Hepatocyte (in vitro differentiated cells): ENCODE measurements around the gene SMNDC1. TPM values are rescaled to one million over a fixed set of nuclear protein-coding genes. Genes with fewer than 3 reads are reported as not detected.
"Not testable (repeated sequence)": the region's sequence is repeated elsewhere in the genome, so short reads cannot be mapped to it uniquely, and the experiment has no call there.

Experiments used
- DNase-seq: peaks from one replicate; pipeline ENCODE4 v3.0.0-alpha.2; 2016; ENCODE audit warnings: low spot score
- H2AFZ ChIP-seq: fragments of 200-600 bp; sonication (generic); 2 replicates; pipeline ENCODE4 v1.6.0; 2016; ENCODE audit warnings: antibody characterized with exemption, mild to moderate bottlenecking
- H3K27ac ChIP-seq: fragments of 200-600 bp; sonication (generic); 2 replicates; pipeline ENCODE4 v1.5.1; 2016; ENCODE audit warnings: mild to moderate bottlenecking
- H3K27me3 ChIP-seq: fragments of 200-600 bp; sonication (generic); 2 replicates; pipeline ENCODE4 v1.6.1; 2016
- H3K36me3 ChIP-seq: fragments of 200-600 bp; sonication (generic); replicated peaks from 2 replicates; pipeline ENCODE4 v1.5.1; 2016; ENCODE audit warnings: low read depth; ENCODE audit not compliant: insufficient read depth
- H3K4me1 ChIP-seq: fragments of 200-600 bp; sonication (generic); 2 replicates; pipeline ENCODE4 v1.5.1; 2016; ENCODE audit warnings: mild to moderate bottlenecking, moderate library complexity; ENCODE audit not compliant: insufficient read depth
- H3K4me2 ChIP-seq: fragments of 200-600 bp; sonication (generic); 2 replicates; pipeline ENCODE4 v1.6.0; 2016
- H3K4me3 ChIP-seq: fragments of 200-600 bp; sonication (generic); 2 replicates; pipeline ENCODE4 v1.5.1; 2016; ENCODE audit warnings: mild to moderate bottlenecking
- H3K79me2 ChIP-seq: fragments of 200-600 bp; sonication (generic); 2 replicates; pipeline ENCODE4 v1.6.0; 2017; ENCODE audit warnings: mild to moderate bottlenecking
- H3K9me2 ChIP-seq: fragments of 200-600 bp; sonication (generic); replicated peaks from 2 replicates; pipeline ENCODE4 v1.6.0; 2017; ENCODE audit warnings: mild to moderate bottlenecking; ENCODE audit not compliant: insufficient read depth
- H3K9me3 ChIP-seq: fragments of 200-600 bp; sonication (generic); 2 replicates; pipeline ENCODE4 v1.5.1; 2016; ENCODE audit warnings: low read depth, mild to moderate bottlenecking
- H4K20me1 ChIP-seq: fragments of 200-600 bp; sonication (generic); 2 replicates; pipeline ENCODE4 v1.6.0; 2016; ENCODE audit warnings: mild to moderate bottlenecking; ENCODE audit not compliant: insufficient read depth, poor library complexity, severe bottlenecking
- EZH2 ChIP-seq: fragments of 200-600 bp; sonication (generic); IDR thresholded peaks from 2 replicates; pipeline ENCODE4 v1.6.1; 2016; ENCODE audit warnings: antibody characterized with exemption, mild to moderate bottlenecking, borderline replicate concordance
- EZH2phosphoT487 ChIP-seq: fragments of 200-600 bp; sonication (generic); IDR thresholded peaks from one replicate; pipeline ENCODE4 v1.6.1; 2018; ENCODE audit warnings: antibody characterized with exemption, mild to moderate bottlenecking, low read depth, moderate library complexity; ENCODE audit not compliant: unreplicated experiment, severe bottlenecking
- WGBS: methylation state at CpG from one replicate; pipeline ENCODE4 v1.1.6; 2016; ENCODE audit warnings: low lambda C conversion rate; ENCODE audit errors: missing lambda C conversion rate; 5-methylcytosine and 5-hydroxymethylcytosine counted together
- polyA plus RNA-seq: library from polyadenylated mRNA; unstranded; fragments of >200 nt; fragmentation: Nextera tagmentation; extraction: Ambion mirVana; gene quantifications from 2 replicates; pipeline ENCODE4 v1.2.1, GENCODE V29; 2016
- total RNA-seq: library from RNA; depleted of rRNA; stranded (reverse); fragments of >200 nt; gene quantifications from 2 replicates; pipeline ENCODE4 v1.2.3, GENCODE V29; 2014
- TF ChIP-seq, protein P1 (sequence below): fragments of 200-600 bp; sonication (generic); IDR thresholded peaks from 2 replicates; pipeline ENCODE4 v1.5.1; 2016; ENCODE audit warnings: antibody characterized with exemption, mild to moderate bottlenecking; ENCODE audit not compliant: poor library complexity

The SMNDC1 gene
- total and polyA plus RNA-seq, 2 experiments from 2014 or later = 13.6 to 14.3 TPM

DNA sequence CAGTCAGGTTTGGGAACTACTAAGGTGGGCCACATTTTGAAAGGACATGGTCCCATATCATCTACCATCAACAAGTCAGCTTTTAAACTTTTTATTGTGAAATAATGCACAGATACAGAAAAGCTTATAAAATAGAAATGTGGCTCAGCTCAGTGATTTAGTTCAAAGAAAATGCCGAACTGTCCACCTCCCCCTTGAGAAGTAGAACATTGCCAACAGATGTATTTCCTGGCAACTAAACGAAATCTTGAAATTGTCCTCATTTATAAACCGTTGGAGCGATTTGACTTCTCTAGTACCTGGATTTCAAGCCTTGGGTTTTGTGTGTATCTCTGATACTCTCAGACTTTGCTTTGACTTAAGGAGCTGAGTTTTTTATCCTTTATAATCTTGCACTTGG, 32.7 kb upstream of the SMNDC1 start:
- Histone ChIP-seq H3K4me1 (no peaks in the 10 kb centered on the region), H4K20me1 (no peaks in the 10 kb centered on the region), H3K27me3 (no peaks in the 10 kb centered on the region), H3K79me2 (no peaks in the 10 kb centered on the region), H2AFZ (no peak overlapping the region), H3K27ac (no peak overlapping the region), H3K4me3 (no peak overlapping the region), H3K36me3 (no peaks in the 10 kb centered on the region), H3K9me2 (no peaks in the 10 kb centered on the region), H3K4me2 (no peak overlapping the region), H3K9me3 (no peaks in the 10 kb centered on the region)
- 83% methylated on average over 4 of the region's 4 CpGs for WGBS
- no peak for DNase-seq
- no peak for TF ChIP-seq EZH2phosphoT487
- TF ChIP-seq EZH2 = no peak

DNA sequence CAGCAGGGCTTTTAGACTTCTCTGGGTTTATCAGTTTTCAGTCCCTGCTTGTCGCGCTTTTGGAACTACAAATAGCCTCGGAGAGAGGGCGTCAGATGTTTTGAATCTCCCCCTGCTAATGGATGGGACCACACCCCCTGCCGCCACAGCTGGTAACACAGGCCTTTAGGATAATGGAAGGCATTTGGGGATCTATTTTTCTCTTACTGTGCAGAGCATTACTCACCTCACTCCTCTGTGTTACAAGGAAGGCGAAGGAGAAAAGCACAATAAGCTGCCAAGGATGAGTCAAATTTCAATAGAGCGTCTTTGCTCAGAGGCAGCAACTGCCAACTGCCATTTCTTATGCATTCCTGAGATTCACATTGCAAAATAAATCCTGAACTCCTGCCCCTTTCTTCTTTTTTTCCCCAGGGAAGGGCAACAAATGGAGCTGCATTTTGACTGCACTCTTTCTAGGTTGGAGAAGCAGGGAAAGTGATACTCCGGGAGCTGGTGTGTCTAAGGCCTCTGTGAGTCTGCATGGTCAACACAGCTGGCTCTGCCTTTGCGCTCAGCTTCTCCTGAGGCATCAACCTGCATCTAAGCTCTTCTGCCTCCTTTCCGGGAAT, 31.5 kb upstream of the SMNDC1 start:
- H3K9me3 ChIP-seq = no peaks in the 10 kb centered on the region
- peak; percentile 45 for DNase-seq
- H3K4me3 ChIP-seq = no peak overlapping the region
- H3K27ac ChIP-seq = no peak overlapping the region
- no peaks in the 10 kb centered on the region for H3K4me1 ChIP-seq
- 47% methylated on average over 10 of the region's 10 CpGs for WGBS
- TF ChIP-seq, protein P1, sequence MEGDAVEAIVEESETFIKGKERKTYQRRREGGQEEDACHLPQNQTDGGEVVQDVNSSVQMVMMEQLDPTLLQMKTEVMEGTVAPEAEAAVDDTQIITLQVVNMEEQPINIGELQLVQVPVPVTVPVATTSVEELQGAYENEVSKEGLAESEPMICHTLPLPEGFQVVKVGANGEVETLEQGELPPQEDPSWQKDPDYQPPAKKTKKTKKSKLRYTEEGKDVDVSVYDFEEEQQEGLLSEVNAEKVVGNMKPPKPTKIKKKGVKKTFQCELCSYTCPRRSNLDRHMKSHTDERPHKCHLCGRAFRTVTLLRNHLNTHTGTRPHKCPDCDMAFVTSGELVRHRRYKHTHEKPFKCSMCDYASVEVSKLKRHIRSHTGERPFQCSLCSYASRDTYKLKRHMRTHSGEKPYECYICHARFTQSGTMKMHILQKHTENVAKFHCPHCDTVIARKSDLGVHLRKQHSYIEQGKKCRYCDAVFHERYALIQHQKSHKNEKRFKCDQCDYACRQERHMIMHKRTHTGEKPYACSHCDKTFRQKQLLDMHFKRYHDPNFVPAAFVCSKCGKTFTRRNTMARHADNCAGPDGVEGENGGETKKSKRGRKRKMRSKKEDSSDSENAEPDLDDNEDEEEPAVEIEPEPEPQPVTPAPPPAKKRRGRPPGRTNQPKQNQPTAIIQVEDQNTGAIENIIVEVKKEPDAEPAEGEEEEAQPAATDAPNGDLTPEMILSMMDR = no peak
- TF ChIP-seq EZH2phosphoT487 = no peak
- TF ChIP-seq EZH2 = no peak
- no peaks in the 10 kb centered on the region for H3K27me3 ChIP-seq
- H3K36me3 ChIP-seq = no peaks in the 10 kb centered on the region
- no peaks in the 10 kb centered on the region for H3K9me2 ChIP-seq
- H2AFZ ChIP-seq = no peak overlapping the region
- H4K20me1 ChIP-seq = no peaks in the 10 kb centered on the region
- no peak overlapping the region for H3K4me2 ChIP-seq
- H3K79me2 ChIP-seq = no peaks in the 10 kb centered on the region

DNA sequence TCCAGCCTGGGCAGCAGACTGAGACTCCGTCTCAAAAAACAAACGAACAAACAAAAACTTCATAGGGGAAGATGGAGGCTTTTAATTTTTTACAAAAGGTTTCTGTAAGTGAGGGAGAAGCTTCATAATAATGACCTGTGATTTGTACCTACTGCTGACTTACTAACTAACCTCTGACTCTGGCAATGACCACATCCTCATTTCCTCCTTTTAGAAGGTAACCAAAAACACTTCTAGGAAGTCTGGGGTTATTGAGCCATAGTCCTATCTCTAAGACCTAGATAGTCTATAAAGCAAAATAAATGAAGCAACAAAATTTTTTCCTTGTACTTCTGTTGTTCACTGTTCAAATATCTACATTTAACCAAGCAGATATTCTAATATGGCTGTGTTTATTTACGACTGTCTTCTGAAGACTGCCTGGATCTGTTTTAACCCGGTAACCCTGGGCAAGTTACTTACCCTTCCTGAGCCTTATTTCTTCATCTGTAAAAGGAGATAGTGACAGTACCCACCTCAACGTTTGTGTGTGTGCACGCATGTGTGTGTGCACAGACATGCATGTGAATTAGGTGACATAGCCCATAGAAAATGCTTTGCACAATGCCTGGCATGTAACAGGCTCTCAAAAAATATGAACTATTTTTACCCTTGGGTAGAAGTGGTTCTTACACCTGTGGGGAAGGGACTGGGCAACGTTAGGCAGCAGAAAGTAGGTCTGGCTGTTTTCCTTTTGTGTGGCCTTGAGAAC, 30.8 kb upstream of the SMNDC1 start:
- Histone ChIP-seq H4K20me1 (no peaks in the 10 kb centered on the region), H3K9me2 (no peaks in the 10 kb centered on the region), H3K4me3 (no peak overlapping the region), H3K4me2 (no peak overlapping the region), H3K79me2 (no peaks in the 10 kb centered on the region), H3K27me3 (no peaks in the 10 kb centered on the region), H3K36me3 (no peaks in the 10 kb centered on the region), H3K9me3 (no peaks in the 10 kb centered on the region), H3K4me1 (no peaks in the 10 kb centered on the region), H2AFZ (no peak overlapping the region), H3K27ac (no peak overlapping the region)
- TF ChIP-seq EZH2 = no peak
- TF ChIP-seq EZH2phosphoT487 = no peak
- TF ChIP-seq, protein P1 = no peak
- 78% methylated on average over 7 of the region's 7 CpGs for WGBS
- no peak for DNase-seq

DNA sequence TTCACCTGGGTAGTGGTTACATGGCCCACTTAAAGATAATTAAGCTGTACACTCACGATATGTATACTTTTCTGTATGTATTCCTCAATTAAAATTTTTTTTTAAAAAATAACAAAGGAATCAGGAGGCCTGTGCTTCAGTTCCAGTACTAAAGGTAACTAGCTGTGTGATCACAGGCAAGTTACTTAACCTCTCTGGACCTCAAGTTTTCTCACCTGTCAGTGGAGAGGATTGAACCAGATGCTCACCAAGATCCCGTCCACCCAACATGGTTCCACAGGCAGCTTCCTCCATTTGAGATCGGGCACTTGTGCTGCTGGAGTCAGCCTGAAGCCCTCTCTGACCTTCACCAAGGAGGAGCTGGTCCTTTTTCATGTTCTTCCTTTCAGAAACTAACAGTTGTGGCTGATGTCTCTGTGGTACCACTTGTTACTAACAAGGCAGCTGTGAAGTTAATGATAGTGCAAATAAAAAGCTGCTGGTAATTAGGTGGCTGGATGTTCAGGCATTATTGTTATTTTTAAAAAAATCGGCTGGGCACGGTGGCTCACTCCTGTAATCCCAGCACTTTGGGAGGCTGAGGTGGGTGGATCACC, 29.4 kb upstream of the SMNDC1 start:
- no peak overlapping the region for H3K4me3 ChIP-seq
- no peak overlapping the region for H2AFZ ChIP-seq
- 95% methylated on average over 5 of the region's 5 CpGs for WGBS
- no peaks in the 10 kb centered on the region for H3K79me2 ChIP-seq
- no peaks in the 10 kb centered on the region for H4K20me1 ChIP-seq
- DNase-seq = no peak
- no peak for TF ChIP-seq EZH2
- no peak for TF ChIP-seq EZH2phosphoT487
- TF ChIP-seq, protein P1 = no peak
- H3K9me2 ChIP-seq = no peaks in the 10 kb centered on the region
- no peaks in the 10 kb centered on the region for H3K36me3 ChIP-seq
- H3K27me3 ChIP-seq = no peaks in the 10 kb centered on the region
- peaks cover 3% of the 10 kb centered on the region for H3K9me3 ChIP-seq
- no peak overlapping the region for H3K4me2 ChIP-seq
- no peak overlapping the region for H3K27ac ChIP-seq
- H3K4me1 ChIP-seq = no peaks in the 10 kb centered on the region

DNA sequence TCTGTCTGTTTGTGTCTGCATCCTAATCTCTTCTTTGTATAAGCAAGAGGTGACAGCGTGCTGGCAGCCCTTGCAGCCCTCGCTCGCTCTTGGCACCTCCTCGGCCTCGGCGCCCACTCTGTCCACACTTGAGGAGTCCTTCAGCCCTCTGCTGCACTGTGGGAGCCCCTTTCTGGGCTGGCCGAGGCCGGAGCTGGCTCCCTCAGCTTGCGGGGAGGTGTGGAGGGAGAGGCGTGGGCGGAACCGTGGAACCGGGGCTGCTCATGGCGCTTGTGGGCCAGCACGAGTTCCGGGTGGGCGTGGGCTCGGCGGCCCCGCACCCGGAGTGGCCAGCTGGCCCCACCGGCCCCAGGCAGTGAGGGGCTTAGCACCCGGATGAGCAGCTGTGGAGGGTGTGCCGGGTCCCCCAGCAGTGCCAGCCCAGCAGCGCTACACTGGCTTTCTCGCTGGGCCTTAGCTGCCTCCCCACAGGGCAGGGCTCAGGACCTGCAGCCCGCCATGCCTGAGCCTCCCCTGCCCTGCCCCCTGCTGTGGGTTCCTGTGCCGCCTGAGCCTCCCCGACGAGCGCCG, 26.6 kb upstream of the SMNDC1 start:
- not testable (repeated sequence) for H3K9me3 ChIP-seq, H3K4me3 ChIP-seq, H4K20me1 ChIP-seq, H3K27me3 ChIP-seq, DNase-seq, H3K27ac ChIP-seq, H3K79me2 ChIP-seq, H3K4me2 ChIP-seq, H3K4me1 ChIP-seq, H3K9me2 ChIP-seq, H3K36me3 ChIP-seq, H2AFZ ChIP-seq
- WGBS = 95% methylated on average over 31 of the region's 32 CpGs
